NCI-H1417 treated with DMSO at 0.1 percent for 48 hours (cell line): ENCODE measurements around the gene HMGB2.

ENCODE experiments used
- DNase-seq: peaks from one replicate; lab custom pipeline; 2025; lab: John Stamatoyannopoulos, UW

HMGB2 gene

GRCh38 chr4:173334085-173334890 lies at the start of gene HMGB2:
HMGB2 (minus strand) TSS chr4:173334358; CDS start chr4:173333649, 709 bp downstream.
- DNase-seq, result peak; percentile 98

GRCh38 chr4:173382349-173382748 lies 48.2 kb upstream of the HMGB2 start:
- DNase-seq, result no peak

- DNase-seq, result no peak
Observed at GRCh38 chr4:173381610-173382009, 47.5 kb upstream of the HMGB2 start.

- no peak for DNase-seq
Observed at GRCh38 chr4:173380987-173381386, 46.8 kb upstream of the HMGB2 start.

GRCh38 chr4:173379929-173380328 lies 45.8 kb upstream of the HMGB2 start:
- DNase-seq, result no peak

GRCh38 chr4:173374588-173374987 lies 40.4 kb upstream of the HMGB2 start:
- no peak for DNase-seq

GRCh38 chr4:173371292-173372192 lies 37.4 kb upstream of the HMGB2 start:
- DNase-seq, result no peak

- DNase-seq, result peak; percentile 85
Observed at GRCh38 chr4:173370477-173371291, 36.5 kb upstream of the HMGB2 start, which contains the start of gene SAP30. SAP30 (plus strand) TSS chr4:173370954; CDS start chr4:173371183, 229 bp downstream.

GRCh38 chr4:173370130-173370476 lies 35.9 kb upstream of the HMGB2 start:
- no peak for DNase-seq

- no peak for DNase-seq
Observed at GRCh38 chr4:173367946-173368345, 33.8 kb upstream of the HMGB2 start.

GRCh38 chr4:173367285-173367684 lies 33.1 kb upstream of the HMGB2 start:
- DNase-seq, result no peak

GRCh38 chr4:173365359-173365996 lies 31.3 kb upstream of the HMGB2 start:
- DNase-seq, result no peak

GRCh38 chr4:173362666-173363065 lies 28.5 kb upstream of the HMGB2 start:
- DNase-seq, result no peak

- no peak for DNase-seq
Observed at GRCh38 chr4:173360587-173361221, 26.5 kb upstream of the HMGB2 start.

GRCh38 chr4:173357939-173358338 lies 23.8 kb upstream of the HMGB2 start:
- no peak for DNase-seq

- DNase-seq, result no peak
Observed at GRCh38 chr4:173347467-173347866, 13.3 kb upstream of the HMGB2 start.

GRCh38 chr4:173346074-173346473 lies 11.9 kb upstream of the HMGB2 start:
- DNase-seq, result no peak

- no peak for DNase-seq
Observed at GRCh38 chr4:173345648-173346047, 11.5 kb upstream of the HMGB2 start.

GRCh38 chr4:173343832-173344397 lies 9.8 kb upstream of the HMGB2 start:
- no peak for DNase-seq

GRCh38 chr4:173337463-173337862 lies 3.3 kb upstream of the HMGB2 start:
- DNase-seq, result no peak
